GM12878 (cell line): ENCODE results near the gene ASAP2. TPM values are rescaled to one million over a fixed set of nuclear protein-coding genes. Genes with fewer than 3 reads are reported as not detected.

Experiments used
- ATAC-seq: fragments of 200-7000 bp; cut with Tn5 transposase; 3 replicates; pipeline ENCODE4 v1.9.1; 2020; ENCODE audit warnings: mild to moderate bottlenecking, moderate library complexity
- BruUV-seq: library from RNA; stranded (reverse); fragments of 400-500 nt; replicated peaks from 2 replicates; lab custom pipeline; 2021; lab: Mats Ljungman, UMichigan
- CTCF ChIA-PET: fragments of 300-600 bp; sonication (Branson Sonifier 250); formaldehyde crosslinking; extraction: SDS; loops from one replicate; lab custom pipeline; 2021; ENCODE audit warnings: inconsistent platforms; lab: Yijun Ruan, JAX
- POLR2A ChIA-PET: fragments of 350-600 bp; formaldehyde crosslinking; extraction: SDS; loops from one replicate; lab custom pipeline; 2021; ENCODE audit warnings: inconsistent platforms; lab: Charles Lee
- RAD21 ChIA-PET: fragments of 300-600 bp; sonication (Branson Sonifier 250); formaldehyde crosslinking; loops from one replicate; lab custom pipeline; 2023; ENCODE audit warnings: antibody characterized with exemption; ENCODE audit not compliant: unreplicated experiment; lab: Charles Lee
- SMC1A ChIA-PET: fragments of 300-600 bp; sonication (Branson Sonifier 250); formaldehyde crosslinking; loops from one replicate; lab custom pipeline; 2023; ENCODE audit not compliant: unreplicated experiment, uncharacterized antibody; lab: Charles Lee
- DNase-seq: peaks from one replicate; pipeline ENCODE4 v3.0.0-alpha.2; 2011; ENCODE audit warnings: low read depth, low spot score
- FAIRE-seq: peaks from 3 replicates; lab custom pipeline; 2011; peaks lifted over from hg19 to GRCh38; lab: Jason Lieb, UNC
- H2AFZ ChIP-seq: 2 replicates; pipeline ENCODE4 v1.6.0; 2011; ENCODE audit warnings: low read depth, low read length, control low read depth; ENCODE audit not compliant: control insufficient read depth
- H3K27ac ChIP-seq: 2 replicates; pipeline ENCODE4 v1.5.1; 2011; ENCODE audit warnings: control low read depth; ENCODE audit not compliant: control insufficient read depth, insufficient read depth
- H3K27me3 ChIP-seq, 2 experiments: replicated peaks in 1 of 2; 2 replicates each; pipeline versions ENCODE4 v1.6.0 to v1.6.1; 2011; ENCODE audit warnings: low read length in 1 of 2; ENCODE audit not compliant: control insufficient read depth in 2 of 2, insufficient read depth in 2 of 2
- H3K36me3 ChIP-seq, 2 experiments: 2 replicates each; pipeline ENCODE4 v1.5.1; 2011; ENCODE audit warnings: low read length in 1 of 2; ENCODE audit not compliant: control insufficient read depth in 2 of 2, insufficient read depth in 2 of 2
- H3K4me1 ChIP-seq: 2 replicates; pipeline ENCODE4 v1.6.1; 2011; ENCODE audit warnings: mild to moderate bottlenecking, low read length, moderate library complexity, mixed read lengths; ENCODE audit not compliant: control insufficient read depth, insufficient read depth
- H3K4me2 ChIP-seq: 2 replicates; pipeline ENCODE4 v1.6.0; 2011; ENCODE audit warnings: control low read depth; ENCODE audit not compliant: control insufficient read depth, insufficient read depth
- H3K4me3 ChIP-seq: fragments of 200-600 bp; sonication (generic); 2 replicates; pipeline ENCODE4 v1.5.1; 2016
- H3K79me2 ChIP-seq: 2 replicates; pipeline ENCODE4 v1.6.0; 2011; ENCODE audit warnings: low read length; ENCODE audit not compliant: control insufficient read depth, insufficient read depth
- H3K9ac ChIP-seq: 2 replicates; pipeline ENCODE4 v1.8.0; 2011; ENCODE audit warnings: low read length, control low read depth, mixed read lengths; ENCODE audit not compliant: control insufficient read depth, insufficient read depth
- H3K9me3 ChIP-seq: replicated peaks from 3 replicates; pipeline ENCODE4 v1.5.1; 2011; ENCODE audit warnings: mild to moderate bottlenecking, low read length; ENCODE audit not compliant: control insufficient read depth, insufficient read depth
- H4K20me1 ChIP-seq: 2 replicates; pipeline ENCODE4 v1.6.0; 2011; ENCODE audit not compliant: control insufficient read depth, insufficient read depth
- ATF2 ChIP-seq: IDR thresholded peaks from 2 replicates; pipeline ENCODE4 v1.6.1; 2012; ENCODE audit warnings: low read length, inconsistent platforms
- ATF7 ChIP-seq: fragments of 450-650 bp; IDR thresholded peaks from 2 replicates; pipeline ENCODE4 v1.6.1; 2016; ENCODE audit warnings: low read depth, mild to moderate bottlenecking
- CUX1 ChIP-seq: IDR thresholded peaks from 2 replicates; pipeline ENCODE4 v1.6.1; 2012; ENCODE audit warnings: improper control_type of control experiment, low read depth, low read length; ENCODE audit not compliant: insufficient replicate concordance
- EP300 ChIP-seq, 2 experiments: fragments of 150-350 bp in 1 of 2; IDR thresholded peaks; 2 replicates each; pipeline ENCODE4 v1.6.1; 2011 to 2012; ENCODE audit warnings: low read depth in 2 of 2, low read length in 2 of 2, borderline replicate concordance in 1 of 2, improper control_type of control experiment in 1 of 2, inconsistent platforms in 1 of 2; ENCODE audit not compliant: control insufficient read depth in 1 of 2
- JUND ChIP-seq: IDR thresholded peaks from 2 replicates; pipeline ENCODE4 v1.6.1; 2012; ENCODE audit warnings: low read depth, mild to moderate bottlenecking, low read length, improper control_type of control experiment, moderate library complexity
- KAT2A ChIP-seq: conservative IDR thresholded peaks from 2 replicates; pipeline ENCODE4 v1.6.1; 2011; ENCODE audit warnings: low read depth, low read length; ENCODE audit not compliant: control insufficient read depth
- SRF ChIP-seq, 2 experiments: IDR thresholded peaks; 2 replicates each; pipeline ENCODE4 v1.6.1; 2011; ENCODE audit warnings: low read depth in 2 of 2, low read length in 2 of 2, mild to moderate bottlenecking in 1 of 2, moderate library complexity in 1 of 2
- STAT3 ChIP-seq: IDR thresholded peaks from 2 replicates; pipeline ENCODE4 v1.6.1; 2011; ENCODE audit warnings: low read depth, low read length, improper control_type of control experiment
- YBX1 ChIP-seq: fragments of 450-650 bp; IDR thresholded peaks from 2 replicates; pipeline ENCODE4 v1.6.1; 2016; ENCODE audit warnings: antibody characterized with exemption
- ZNF207 ChIP-seq: fragments of 450-650 bp; IDR thresholded peaks from 2 replicates; pipeline ENCODE4 v1.6.1; 2014; ENCODE audit warnings: antibody characterized with exemption, mild to moderate bottlenecking, borderline replicate concordance
- ZNF274 ChIP-seq: IDR thresholded peaks from one replicate; pipeline ENCODE4 v1.8.0; 2011; ENCODE audit not compliant: insufficient read length, insufficient read depth
- WGBS: methylation state at CpG from one replicate; pipeline ENCODE4 v1.1.6; 2016; ENCODE audit warnings: low lambda C conversion rate; ENCODE audit not compliant: insufficient replicate concordance, insufficient coverage; ENCODE audit errors: missing lambda C conversion rate; 5-methylcytosine and 5-hydroxymethylcytosine counted together
- in situ Hi-C: fragments of 300-500 bp; cut with MboI; formaldehyde crosslinking; loops from 9 replicates; pipeline ENCODE4 v1.14.3; 2018; ENCODE audit warnings: mixed read lengths
- intact Hi-C: fragments of 100-400 bp; cut with micrococcal nuclease; formaldehyde crosslinking; loops from one replicate; pipeline ENCODE4 v1.14.2; 2022; ENCODE audit not compliant: unreplicated experiment
- polyA plus RNA-seq, 11 experiments: library from polyadenylated mRNA; depleted of rRNA in 4 of 11; unstranded in 6 of 11; stranded (reverse) in 5 of 11; fragments of >200 nt; fragmentation: Nextera tagmentation in 4 of 11; fragmentation: Illumina TruSeq in 1 of 11; extraction: Ambion mirVana in 4 of 11; extraction: Trizol in 1 of 11; gene quantifications; 1 replicate in 1 of 11; 2 replicates in 10 of 11; pipeline versions ENCODE4 v1.2.1 to v1.2.3, GENCODE V29; 2011 to 2016; ENCODE audit warnings: inconsistent platforms in 2 of 11, missing spikeins in 2 of 11, low read depth in 1 of 11
- total RNA-seq, 4 experiments: library from RNA; depleted of rRNA in 3 of 4; stranded (reverse); fragments of >200 nt in 3 of 4; fragmentation: Illumina TruSeq in 1 of 4; extraction: Trizol in 1 of 4; gene quantifications; 2 replicates each; pipeline versions ENCODE4 v1.2.1 to v1.2.3, GENCODE V29; 2013 to 2021
- TF ChIP-seq, protein P1 (sequence below): IDR thresholded peaks from 2 replicates; pipeline ENCODE4 v1.6.1; 2011; ENCODE audit warnings: low read depth, low read length, improper control_type of control experiment, borderline replicate concordance

The ASAP2 gene
- total and polyA plus RNA-seq, 10 of the 15 experiments (the other 5 are each of a cell fraction or from before 2014, with no cell fraction given): 0.05 to 0.27 (median 0.07) TPM; not detected in 4

DNA sequence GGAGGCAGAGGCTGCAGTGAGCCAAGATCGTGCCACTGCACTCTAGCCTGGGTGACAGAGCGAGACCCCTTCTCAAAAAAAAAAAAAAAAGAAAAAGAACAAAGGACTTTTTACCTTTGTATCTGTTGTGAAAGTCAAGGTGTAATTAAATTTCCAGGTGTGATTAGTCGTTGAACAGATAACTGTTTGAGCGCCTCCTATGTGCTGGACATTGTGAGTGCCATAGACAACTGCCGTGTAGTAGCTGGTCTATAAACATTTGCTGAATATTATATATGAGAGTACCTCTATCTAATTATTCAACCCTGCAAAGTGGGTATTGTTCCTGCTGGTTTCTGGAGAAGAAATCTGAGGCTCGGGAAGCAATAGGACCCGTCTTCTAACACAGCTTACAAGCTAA lies 71.8 kb downstream of the ASAP2 start:
- CTCF ChIA-PET: no interaction called here
- no peak for FAIRE-seq
- no peaks in the 10 kb centered on the region for H3K9me3 ChIP-seq
- no peak overlapping the region for H3K4me3 ChIP-seq
- POLR2A ChIA-PET: no interaction called here
- no peaks in the 10 kb centered on the region for H4K20me1 ChIP-seq
- H3K27ac ChIP-seq: no peak overlapping the region
- no peaks in the 10 kb centered on the region for H3K36me3 ChIP-seq
- intact Hi-C loops: no loop called here
- in situ Hi-C loops: no loop called here
- peaks cover 0 to 5% of the 10 kb centered on the region in 2 experiments; a peak in 1 of 4 replicates for H3K27me3 ChIP-seq
- TF ChIP-seq, protein P1, sequence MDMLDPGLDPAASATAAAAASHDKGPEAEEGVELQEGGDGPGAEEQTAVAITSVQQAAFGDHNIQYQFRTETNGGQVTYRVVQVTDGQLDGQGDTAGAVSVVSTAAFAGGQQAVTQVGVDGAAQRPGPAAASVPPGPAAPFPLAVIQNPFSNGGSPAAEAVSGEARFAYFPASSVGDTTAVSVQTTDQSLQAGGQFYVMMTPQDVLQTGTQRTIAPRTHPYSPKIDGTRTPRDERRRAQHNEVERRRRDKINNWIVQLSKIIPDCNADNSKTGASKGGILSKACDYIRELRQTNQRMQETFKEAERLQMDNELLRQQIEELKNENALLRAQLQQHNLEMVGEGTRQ: no peak
- no peak for TF ChIP-seq JUND
- no peak for TF ChIP-seq ZNF274
- TF ChIP-seq ATF7: no peak
- TF ChIP-seq YBX1: no peak
- no peak for TF ChIP-seq ZNF207
- no peak for TF ChIP-seq STAT3
- no peak for TF ChIP-seq EP300 (IDR thresholded peaks at IDR 0.05; ENCODE audit: borderline replicate concordance in 1 of 2, control insufficient read depth in 1 of 2, low read depth in 2 of 2, low read length in 2 of 2)
- no peak for TF ChIP-seq SRF (IDR thresholded peaks at IDR 0.05; ENCODE audit: low read depth in 2 of 2, low read length in 2 of 2)
- no peak for TF ChIP-seq CUX1
- no peak for TF ChIP-seq ATF2
- no peak for TF ChIP-seq KAT2A
- WGBS: 65% methylated on average over 5 of the region's 7 CpGs
- ATAC-seq: no peak
- H2AFZ ChIP-seq: no peak overlapping the region
- RAD21 ChIA-PET: no interaction called here
- DNase-seq: no peak
- BruUV-seq: no TSS peak
- no peaks in the 10 kb centered on the region for H3K4me1 ChIP-seq
- no peak overlapping the region for H3K4me2 ChIP-seq
- H3K79me2 ChIP-seq: no peaks in the 10 kb centered on the region
- SMC1A ChIA-PET: no interaction called here
- no peak overlapping the region for H3K9ac ChIP-seq
